Measurements from ENCODE around the gene RGS8. TPM values are rescaled to one million over a fixed set of nuclear protein-coding genes. Genes with fewer than 3 reads are reported as not detected.

RGS8 gene
- total RNA-seq, 2 experiments from 2014 or later: not detected

DNA sequence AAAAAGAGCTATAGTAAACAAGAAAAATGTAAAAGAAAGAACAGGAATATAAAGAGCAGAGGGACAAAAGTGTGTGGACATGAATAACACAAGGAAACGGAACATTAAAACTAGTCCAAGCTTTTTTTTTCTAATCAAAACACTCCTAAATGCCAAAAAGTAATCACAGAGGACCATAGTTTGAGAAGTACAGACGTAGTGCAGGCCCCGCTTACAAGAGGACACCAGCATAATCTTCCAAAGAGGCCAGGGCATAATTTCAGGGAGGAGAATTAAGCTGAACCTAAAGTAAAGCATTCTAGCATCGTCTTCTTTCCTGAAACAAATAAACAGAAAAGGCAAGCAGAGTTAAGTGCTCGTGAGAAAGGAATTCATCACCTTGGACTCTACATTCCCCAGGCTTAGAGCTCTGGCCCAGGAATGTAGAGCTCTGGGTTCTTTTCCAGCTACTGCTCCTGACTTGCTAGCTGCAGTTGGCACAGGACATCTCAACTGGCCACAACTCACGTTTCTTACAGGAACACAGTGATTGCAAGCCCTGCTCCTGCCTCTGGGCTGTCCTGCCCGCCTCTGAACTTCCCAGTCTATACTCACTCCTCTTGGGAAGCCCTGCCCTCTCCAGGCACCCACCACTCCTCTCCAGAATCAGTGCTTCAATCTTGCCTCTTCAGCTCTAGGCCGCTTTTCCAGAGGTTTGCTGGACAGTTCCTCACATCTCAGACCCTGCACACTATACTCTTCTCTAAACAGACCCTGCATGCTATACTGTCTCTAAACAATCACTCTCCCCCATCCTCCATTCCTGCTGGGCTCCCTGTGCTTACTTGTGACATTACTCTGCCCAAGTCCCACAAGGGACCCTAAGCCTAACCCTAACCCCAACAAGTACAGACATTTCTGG lies 9.8 kb downstream of the RGS8 start:
- H3K27ac Mint-ChIP-seq: no peak overlapping the region
- no peak for DNase-seq
- H3K4me3 Mint-ChIP-seq: no peak overlapping the region
- no peaks in the 10 kb centered on the region for H3K9me3 Mint-ChIP-seq
- H3K36me3 Mint-ChIP-seq (ENCODE audit: low read depth): no peaks in the 10 kb centered on the region
- peaks cover 16% of the 10 kb centered on the region for H3K4me1 Mint-ChIP-seq
- ChIA-PET POLR2A (no interaction called here), CTCF (no interaction called here)
- peaks cover 27% of the 10 kb centered on the region for H3K27me3 Mint-ChIP-seq

GRCh38 chr1:182672487-182672836 lies 11.9 kb downstream of the RGS8 start:
- Mint-ChIP-seq H3K27me3 (peaks cover 23% of the 10 kb centered on the region), H3K4me1 (peaks cover 9% of the 10 kb centered on the region), H3K36me3 (ENCODE audit: low read depth) (no peaks in the 10 kb centered on the region), H3K4me3 (no peak overlapping the region), H3K27ac (no peak overlapping the region), H3K9me3 (no peaks in the 10 kb centered on the region)
- CTCF ChIA-PET: no interaction called here
- no peak for DNase-seq
- POLR2A ChIA-PET: no interaction called here

- Mint-ChIP-seq H3K27ac (no peak overlapping the region), H3K4me3 (no peak overlapping the region)
These were observed 12.5 kb downstream of the RGS8 start for GRCh38 chr1:182671750-182672486.

DNA sequence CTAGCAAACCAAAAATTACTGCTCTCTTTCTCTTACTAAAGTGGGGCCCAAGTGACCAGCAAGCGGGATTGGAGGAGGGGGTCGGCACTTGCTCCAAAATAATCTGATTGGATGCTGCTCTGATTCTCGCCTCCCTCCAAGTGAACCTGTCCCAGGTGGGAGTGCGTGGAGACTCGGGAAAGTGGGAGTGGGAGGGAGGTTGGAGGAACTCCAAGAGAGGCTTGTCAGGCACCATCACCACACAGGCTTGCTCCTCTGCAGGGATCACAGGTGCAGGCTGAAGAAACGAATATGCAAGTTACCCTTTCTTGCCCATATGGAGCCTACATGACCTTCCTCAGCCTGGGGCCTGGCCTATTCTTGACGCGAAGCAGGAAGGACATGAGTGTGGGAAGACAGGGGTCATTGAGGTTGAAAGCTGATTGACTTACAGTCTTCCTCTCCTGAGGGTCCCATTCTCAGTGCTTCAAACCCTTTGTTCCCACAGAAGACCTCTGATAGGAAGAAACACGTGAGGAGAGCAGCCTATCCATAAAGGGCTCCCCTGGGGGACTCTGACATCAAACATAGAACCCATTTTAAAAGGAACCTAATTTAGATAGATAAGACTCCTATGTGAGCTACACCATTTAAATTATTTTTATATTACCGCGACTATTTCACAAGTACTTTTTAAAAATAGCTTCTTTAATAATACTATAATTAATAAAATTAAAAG lies 14.2 kb downstream of the RGS8 start:
- ChIA-PET POLR2A (no interaction called here), CTCF (no interaction called here)
- H3K4me1 Mint-ChIP-seq: peaks cover 9% of the 10 kb centered on the region
- no peak overlapping the region for H3K27ac Mint-ChIP-seq
- H3K9me3 Mint-ChIP-seq: no peaks in the 10 kb centered on the region
- peaks cover 19% of the 10 kb centered on the region for H3K27me3 Mint-ChIP-seq
- no peak for DNase-seq
- H3K4me3 Mint-ChIP-seq: no peak overlapping the region
- no peaks in the 10 kb centered on the region for H3K36me3 Mint-ChIP-seq (ENCODE audit: low read depth)

More at GRCh38 chr1:182671750-182672486, 12.5 kb downstream of the RGS8 start:
- Mint-ChIP-seq H3K4me1 (peaks cover 9% of the 10 kb centered on the region), H3K9me3 (no peaks in the 10 kb centered on the region), H3K36me3 (ENCODE audit: low read depth) (no peaks in the 10 kb centered on the region), H3K27me3 (peaks cover 23% of the 10 kb centered on the region)
- CTCF ChIA-PET: no interaction called here
- POLR2A ChIA-PET: no interaction called here
- DNase-seq: no peak

- Mint-ChIP-seq H3K36me3 (ENCODE audit: low read depth) (no peaks in the 10 kb centered on the region), H3K4me3 (no peak overlapping the region), H3K27me3 (peaks cover 15% of the 10 kb centered on the region), H3K9me3 (no peaks in the 10 kb centered on the region), H3K27ac (no peak overlapping the region), H3K4me1 (peaks cover 9% of the 10 kb centered on the region)
- ChIA-PET CTCF (no interaction called here), POLR2A (no interaction called here)
- no peak for DNase-seq
These were observed 15.1 kb downstream of the RGS8 start for GRCh38 chr1:182669266-182669665.

- no peaks in the 10 kb centered on the region for H3K9me3 Mint-ChIP-seq
- POLR2A ChIA-PET: no interaction called here
- no peak for DNase-seq
- no peak overlapping the region for H3K4me3 Mint-ChIP-seq
- no peaks in the 10 kb centered on the region for H3K36me3 Mint-ChIP-seq (ENCODE audit: low read depth)
- H3K4me1 Mint-ChIP-seq: peaks cover 9% of the 10 kb centered on the region
- CTCF ChIA-PET: no interaction called here
- H3K27ac Mint-ChIP-seq: no peak overlapping the region
- H3K27me3 Mint-ChIP-seq: peaks cover 16% of the 10 kb centered on the region
These were observed 15.8 kb downstream of the RGS8 start for GRCh38 chr1:182668521-182669054.

- Mint-ChIP-seq H3K9me3 (no peaks in the 10 kb centered on the region), H3K27ac (no peak overlapping the region), H3K4me3 (no peak overlapping the region), H3K4me1 (peaks cover 9% of the 10 kb centered on the region), H3K36me3 (ENCODE audit: low read depth) (no peaks in the 10 kb centered on the region), H3K27me3 (peaks cover 15% of the 10 kb centered on the region)
- no peak for DNase-seq
- POLR2A ChIA-PET: no interaction called here
- CTCF ChIA-PET: interaction anchor here (0.6 kb wide), 1 partner anchor 79 kb away, joined by 5 read pairs; no protein-coding TSS in a partner anchor
These were observed 16.4 kb downstream of the RGS8 start for GRCh38 chr1:182667848-182668505.

GRCh38 chr1:182666706-182667105 lies 17.7 kb downstream of the RGS8 start:
- Mint-ChIP-seq H3K36me3 (ENCODE audit: low read depth) (no peaks in the 10 kb centered on the region), H3K27ac (no peak overlapping the region), H3K4me3 (no peak overlapping the region), H3K4me1 (peaks cover 5% of the 10 kb centered on the region), H3K9me3 (no peaks in the 10 kb centered on the region), H3K27me3 (peaks cover 10% of the 10 kb centered on the region)
- ChIA-PET POLR2A (no interaction called here), CTCF (interaction anchor here (0.6 to 1.0 kb wide), 2 partner anchors 10 to 17 kb away, joined by 3 read pairs; no protein-coding TSS in a partner anchor)
- DNase-seq: no peak

GRCh38 chr1:182664296-182664695 lies 20.1 kb downstream of the RGS8 start:
- Mint-ChIP-seq H3K9me3 (no peaks in the 10 kb centered on the region), H3K4me1 (no peaks in the 10 kb centered on the region), H3K36me3 (ENCODE audit: low read depth) (no peaks in the 10 kb centered on the region), H3K4me3 (no peak overlapping the region), H3K27ac (no peak overlapping the region), H3K27me3 (peaks cover 14% of the 10 kb centered on the region)
- DNase-seq: no peak
- ChIA-PET CTCF (no interaction called here), POLR2A (no interaction called here)

GRCh38 chr1:182662956-182663355 lies 21.4 kb downstream of the RGS8 start:
- Mint-ChIP-seq H3K27me3 (peaks cover 19% of the 10 kb centered on the region), H3K4me1 (no peaks in the 10 kb centered on the region), H3K27ac (no peak overlapping the region), H3K36me3 (ENCODE audit: low read depth) (no peaks in the 10 kb centered on the region), H3K9me3 (no peaks in the 10 kb centered on the region), H3K4me3 (no peak overlapping the region)
- CTCF ChIA-PET: interaction anchor here (1.5 kb wide), 1 partner anchor 13 kb away, joined by 3 read pairs; no protein-coding TSS in a partner anchor
- POLR2A ChIA-PET: no interaction called here
- DNase-seq: no peak

- Mint-ChIP-seq H3K27ac (no peak overlapping the region), H3K36me3 (ENCODE audit: low read depth) (no peaks in the 10 kb centered on the region), H3K4me1 (no peaks in the 10 kb centered on the region), H3K27me3 (peaks cover 21% of the 10 kb centered on the region), H3K9me3 (no peaks in the 10 kb centered on the region), H3K4me3 (no peak overlapping the region)
- CTCF ChIA-PET: interaction anchor here (0.7 to 1.5 kb wide), 2 partner anchors 12 to 617 kb away, joined by 3 to 5 read pairs; no protein-coding TSS in a partner anchor
- no peak for DNase-seq
- POLR2A ChIA-PET: no interaction called here
These were observed 22.1 kb downstream of the RGS8 start for GRCh38 chr1:182662121-182662890.

DNA sequence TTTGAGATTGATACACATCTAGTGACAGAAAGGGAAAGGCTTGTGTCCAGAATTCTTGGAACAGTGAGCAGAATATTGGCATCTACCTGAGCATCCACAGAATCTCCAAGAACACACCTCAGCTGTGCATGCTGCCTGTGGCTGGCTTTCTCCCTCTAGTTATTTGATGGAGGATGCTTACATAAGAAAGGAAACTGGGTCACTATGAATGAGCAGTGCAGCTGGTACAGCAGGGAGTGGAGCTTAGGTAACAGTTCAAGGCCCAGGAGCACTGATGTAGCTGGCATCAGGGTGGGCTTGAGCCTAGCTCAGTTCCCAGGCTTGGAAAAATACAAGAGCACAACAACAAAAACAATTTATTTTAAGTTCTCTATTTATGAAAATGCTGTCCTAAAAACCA lies 26.3 kb downstream of the RGS8 start:
- no peak for DNase-seq
- Mint-ChIP-seq H3K9me3 (no peaks in the 10 kb centered on the region), H3K27ac (no peak overlapping the region), H3K36me3 (ENCODE audit: low read depth) (no peaks in the 10 kb centered on the region), H3K4me1 (no peaks in the 10 kb centered on the region), H3K27me3 (peaks cover 21% of the 10 kb centered on the region), H3K4me3 (no peak overlapping the region)
- POLR2A ChIA-PET: no interaction called here
- CTCF ChIA-PET: no interaction called here
